Measurements from ENCODE around the gene FKBP14.

FKBP14 gene

GRCh38 chr7:30047124-30047523 lies 20.6 kb upstream of the FKBP14 start:
- H3K27ac ChIP-seq (ENCODE audit: low read depth, low read length), result no peak overlapping the region
- H3F3A ChIP-seq (ENCODE audit: control insufficient read depth, insufficient read depth), result no peaks in the 10 kb centered on the region
- H3K4me1 ChIP-seq (ENCODE audit: control insufficient read depth, low read length), result no peaks in the 10 kb centered on the region
- H3K79me2 ChIP-seq (ENCODE audit: control insufficient read depth, low read length), result peaks cover 5% of the 10 kb centered on the region
- H3K9me3 ChIP-seq (ENCODE audit: control insufficient read depth, insufficient read depth, low read length), result 0 out of 2 replicates have a peak, but pooled peaks cover under 1% of the 10 kb centered on the region
- peaks cover 29% of the 10 kb centered on the region for H3K36me3 ChIP-seq (ENCODE audit: control insufficient read depth, low read length)
- no peaks in the 10 kb centered on the region for H3K27me3 ChIP-seq (ENCODE audit: control insufficient read depth, low read length)
- no peaks in the 10 kb centered on the region for H3K9me2 ChIP-seq (replicated peaks; ENCODE audit: control insufficient read depth, low read length)
- no peak overlapping the region for H3K4me3 ChIP-seq (ENCODE audit: low read length)
- H4K20me1 ChIP-seq (ENCODE audit: control insufficient read depth, insufficient read depth, low read depth, low read length), result no peaks in the 10 kb centered on the region
- TF ChIP-seq CTCF (IDR thresholded peaks at IDR 0.05; ENCODE audit: low read depth, low read length, poor library complexity, severe bottlenecking) (no peak), EZH2phosphoT487 (IDR thresholded peaks at IDR 0.05; ENCODE audit: borderline replicate concordance, low read length) (no peak)
- no peak overlapping the region for H3K4me2 ChIP-seq (ENCODE audit: low read length)

GRCh38 chr7:30046127-30046770 lies 19.7 kb upstream of the FKBP14 start:
- H3K79me2 ChIP-seq (ENCODE audit: control insufficient read depth, low read length), result peaks cover 11% of the 10 kb centered on the region
- H3K27me3 ChIP-seq (ENCODE audit: control insufficient read depth, low read length), result no peaks in the 10 kb centered on the region
- H4K20me1 ChIP-seq (ENCODE audit: control insufficient read depth, insufficient read depth, low read depth, low read length), result no peaks in the 10 kb centered on the region
- no peak overlapping the region for H3K4me3 ChIP-seq (ENCODE audit: low read length)
- H3K27ac ChIP-seq (ENCODE audit: low read depth, low read length), result no peak overlapping the region
- no peaks in the 10 kb centered on the region for H3K4me1 ChIP-seq (ENCODE audit: control insufficient read depth, low read length)
- H3K36me3 ChIP-seq (ENCODE audit: control insufficient read depth, low read length), result peaks cover 29% of the 10 kb centered on the region
- no peak for TF ChIP-seq CTCF (IDR thresholded peaks at IDR 0.05; ENCODE audit: low read depth, low read length, poor library complexity, severe bottlenecking)
- no peak for TF ChIP-seq EZH2phosphoT487 (IDR thresholded peaks at IDR 0.05; ENCODE audit: borderline replicate concordance, low read length)
- H3K9me2 ChIP-seq (replicated peaks; ENCODE audit: control insufficient read depth, low read length), result no peaks in the 10 kb centered on the region
- 0 out of 2 replicates have a peak, but pooled peaks cover 3% of the 10 kb centered on the region for H3K9me3 ChIP-seq (ENCODE audit: control insufficient read depth, insufficient read depth, low read length)
- no peaks in the 10 kb centered on the region for H3F3A ChIP-seq (ENCODE audit: control insufficient read depth, insufficient read depth)
- no peak overlapping the region for H3K4me2 ChIP-seq (ENCODE audit: low read length)

GRCh38 chr7:30041526-30042269 lies 15.2 kb upstream of the FKBP14 start:
- H3K36me3 ChIP-seq (ENCODE audit: control insufficient read depth, low read length), result peaks cover 11% of the 10 kb centered on the region
- peaks cover 16% of the 10 kb centered on the region for H3K79me2 ChIP-seq (ENCODE audit: control insufficient read depth, low read length)
- no peaks in the 10 kb centered on the region for H3K27me3 ChIP-seq (ENCODE audit: control insufficient read depth, low read length)
- no peak overlapping the region for H3K4me3 ChIP-seq (ENCODE audit: low read length)
- H3K4me1 ChIP-seq (ENCODE audit: control insufficient read depth, low read length), result no peaks in the 10 kb centered on the region
- TF ChIP-seq CTCF (IDR thresholded peaks at IDR 0.05; ENCODE audit: low read depth, low read length, poor library complexity, severe bottlenecking) (no peak), EZH2phosphoT487 (IDR thresholded peaks at IDR 0.05; ENCODE audit: borderline replicate concordance, low read length) (no peak)
- no peaks in the 10 kb centered on the region for H3F3A ChIP-seq (ENCODE audit: control insufficient read depth, insufficient read depth)
- 0 out of 2 replicates have a peak, but pooled peaks cover 3% of the 10 kb centered on the region for H3K9me3 ChIP-seq (ENCODE audit: control insufficient read depth, insufficient read depth, low read length)
- no peak overlapping the region for H3K27ac ChIP-seq (ENCODE audit: low read depth, low read length)
- H3K4me2 ChIP-seq (ENCODE audit: low read length), result no peak overlapping the region
- H3K9me2 ChIP-seq (replicated peaks; ENCODE audit: control insufficient read depth, low read length), result no peaks in the 10 kb centered on the region
- H4K20me1 ChIP-seq (ENCODE audit: control insufficient read depth, insufficient read depth, low read depth, low read length), result no peaks in the 10 kb centered on the region
